ENCODE measurements around the gene C16orf90.

- TF ChIP-seq CTCF (IDR thresholded peaks at IDR 0.05) = no peak
- TF ChIP-seq POLR2A (IDR thresholded peaks at IDR 0.05) = no peak
Measured at GRCh38 chr16:3497771-3498170, 2.5 kb upstream of the C16orf90 start.
